ENCODE measurements around the gene SPDEF.

Gene SPDEF

GRCh38 chr6:34556031-34556471 lies at the start of gene SPDEF:
Gene SPDEF, minus strand, starts transcription at chr6:34556329. Its CDS starts 11,874 bp downstream, at chr6:34544455.
- peak; percentile 42; the same call in 1 of the 2 replicates for TF ChIP-seq CTCF (IDR thresholded peaks at IDR 0.05; ENCODE audit: low read depth, low read length)
- H3K36me3 ChIP-seq = no peaks in the 10 kb centered on the region; the same call in 1 of the 2 replicates

GRCh38 chr6:34603707-34604106 lies 47.6 kb upstream of the SPDEF start:
- Histone ChIP-seq H3K27me3 (ENCODE audit: insufficient read depth, low read depth, severe bottlenecking) (no peaks in the 10 kb centered on the region), H3K27ac (no peak overlapping the region), H3K36me3 (peaks cover 41% of the 10 kb centered on the region), H3K4me3 (ENCODE audit: low read depth, low read length) (no peak overlapping the region), H3K9me3 (ENCODE audit: severe bottlenecking) (no peaks in the 10 kb centered on the region)
- TF ChIP-seq CTCF (IDR thresholded peaks at IDR 0.05; ENCODE audit: low read depth, low read length) = no peak
- DNase-seq = no peak

More at GRCh38 chr6:34556031-34556471, at the start of gene SPDEF:
- Histone ChIP-seq H3K9me3 (ENCODE audit: severe bottlenecking) (peaks cover 12% of the 10 kb centered on the region), H3K4me3 (ENCODE audit: low read depth, low read length) (no peak within 1 kb of the TSS), H3K27ac (no peak within 1 kb of the TSS), H3K27me3 (ENCODE audit: insufficient read depth, low read depth, severe bottlenecking) (no peaks in the 10 kb centered on the region)
- DNase-seq = no peak

- no peak for DNase-seq
- Histone ChIP-seq H3K27me3 (ENCODE audit: insufficient read depth, low read depth, severe bottlenecking) (no peaks in the 10 kb centered on the region), H3K36me3 (peaks cover 41% of the 10 kb centered on the region), H3K9me3 (ENCODE audit: severe bottlenecking) (no peaks in the 10 kb centered on the region), H3K4me3 (ENCODE audit: low read depth, low read length) (no peak overlapping the region), H3K27ac (peak overlapping the region; percentile 72)
- no peak for TF ChIP-seq CTCF (IDR thresholded peaks at IDR 0.05; ENCODE audit: low read depth, low read length)
Observed at GRCh38 chr6:34602318-34603111, 46.4 kb upstream of the SPDEF start.

- TF ChIP-seq CTCF (IDR thresholded peaks at IDR 0.05; ENCODE audit: low read depth, low read length) = no peak
- Histone ChIP-seq H3K4me3 (ENCODE audit: low read depth, low read length) (no peak overlapping the region), H3K36me3 (peaks cover 41% of the 10 kb centered on the region), H3K9me3 (ENCODE audit: severe bottlenecking) (no peaks in the 10 kb centered on the region), H3K27ac (peak overlapping the region; percentile 72), H3K27me3 (ENCODE audit: insufficient read depth, low read depth, severe bottlenecking) (no peaks in the 10 kb centered on the region)
- peak; percentile 89 for DNase-seq
Observed at GRCh38 chr6:34601706-34602105, 45.6 kb upstream of the SPDEF start.

- no peak overlapping the region for H3K4me3 ChIP-seq (ENCODE audit: low read depth, low read length)
- H3K9me3 ChIP-seq (ENCODE audit: severe bottlenecking) = no peaks in the 10 kb centered on the region
- no peaks in the 10 kb centered on the region for H3K27me3 ChIP-seq (ENCODE audit: insufficient read depth, low read depth, severe bottlenecking)
- TF ChIP-seq CTCF (IDR thresholded peaks at IDR 0.05; ENCODE audit: low read depth, low read length) = no peak
- DNase-seq = no peak
- peaks cover 32% of the 10 kb centered on the region for H3K36me3 ChIP-seq
- H3K27ac ChIP-seq = peak overlapping the region; percentile 72; the same call in 1 of the 2 replicates
Observed at GRCh38 chr6:34600796-34601195, 44.7 kb upstream of the SPDEF start.

Measured in WERI-Rb-1 (cell line).